Measurements from ENCODE around the gene RPS27A. TPM values are rescaled to one million over a fixed set of nuclear protein-coding genes. Genes with fewer than 3 reads are reported as not detected.
"Not testable (repeated sequence)": the region's sequence is repeated elsewhere in the genome, so short reads cannot be mapped to it uniquely, and the experiment has no call there.

The RPS27A gene
- total RNA-seq, 1 donor from 2014 or later, result 1,063 TPM

DNA sequence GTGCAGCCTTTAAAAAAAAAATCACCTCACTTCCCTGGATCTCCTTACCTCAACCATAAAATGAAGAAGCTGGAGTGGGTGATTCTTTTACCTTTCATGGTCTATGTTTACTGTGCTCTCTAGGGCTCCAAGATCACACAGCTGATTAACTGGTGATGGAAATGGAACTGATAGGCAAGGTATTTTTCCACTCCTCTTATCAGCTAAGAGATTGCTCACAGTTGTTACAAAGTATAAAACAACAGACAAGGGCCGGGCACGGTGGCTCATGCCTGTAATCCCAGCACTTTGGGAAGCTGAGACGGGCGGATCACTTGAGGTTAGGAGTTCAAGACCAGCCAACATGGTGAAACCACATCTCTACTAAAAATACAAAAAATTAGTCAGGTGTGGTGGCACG is 14.5 kb downstream of the RPS27A start:
- H3K27ac Mint-ChIP-seq, result no peak overlapping the region
- no peaks in the 10 kb centered on the region for H3K27me3 Mint-ChIP-seq (ENCODE audit: low read depth)
- peaks cover 61% of the 10 kb centered on the region for H3K36me3 Mint-ChIP-seq (ENCODE audit: low read depth)
- H3K4me1 Mint-ChIP-seq (ENCODE audit: low read depth), result no peaks in the 10 kb centered on the region
- intact Hi-C loops (cut with micrococcal nuclease), result no loop called here
- no peaks in the 10 kb centered on the region for H3K9me3 Mint-ChIP-seq
- no peak for DNase-seq (ENCODE audit: low spot score)
- no peak overlapping the region for H3K4me3 Mint-ChIP-seq (ENCODE audit: low read depth)

DNA sequence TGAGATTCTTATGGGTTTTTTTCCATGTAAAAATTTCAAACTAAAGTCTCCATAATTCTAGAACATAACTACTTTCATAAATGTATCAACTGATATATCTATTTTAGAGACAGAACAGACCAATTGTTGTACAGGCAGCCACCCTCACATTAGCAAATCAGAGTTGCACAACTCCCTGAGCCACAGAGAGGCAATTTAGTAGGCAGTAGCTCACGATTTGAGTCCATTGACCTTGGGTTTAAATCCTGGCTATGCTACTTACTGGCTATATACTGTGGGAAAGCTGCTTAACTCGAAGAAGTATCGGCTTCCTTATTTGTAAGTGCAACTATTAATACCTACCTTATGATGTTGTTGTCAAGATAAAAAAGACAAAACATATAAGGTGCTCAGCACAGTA is 20.3 kb downstream of the RPS27A start:
- Mint-ChIP-seq H3K27ac (no peak overlapping the region), H3K9me3 (no peaks in the 10 kb centered on the region)

DNA sequence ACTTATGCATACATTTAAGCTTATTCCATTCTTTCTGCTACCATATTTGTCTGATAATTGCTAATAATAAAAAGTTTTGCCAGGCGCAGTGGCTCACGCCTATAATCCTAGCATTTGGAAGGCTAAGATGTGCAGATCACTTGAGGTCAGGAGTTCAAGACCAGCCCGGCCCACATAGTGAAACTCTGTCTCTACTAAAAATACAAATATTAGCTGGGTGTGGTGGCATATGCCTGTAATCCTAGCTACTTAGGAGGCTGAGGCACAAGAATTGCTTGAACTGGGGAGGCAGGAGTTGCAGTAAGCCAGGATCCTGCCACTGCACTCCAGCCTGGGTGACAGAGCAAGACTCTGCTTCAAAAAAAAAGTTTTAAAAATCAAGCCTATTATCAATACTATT is 27.1 kb downstream of the RPS27A start:
- H3K27ac Mint-ChIP-seq; H3K4me3 Mint-ChIP-seq (ENCODE audit: low read depth); H3K27me3 Mint-ChIP-seq (ENCODE audit: low read depth); intact Hi-C loops (cut with micrococcal nuclease); DNase-seq (ENCODE audit: low spot score); H3K9me3 Mint-ChIP-seq; H3K4me1 Mint-ChIP-seq (ENCODE audit: low read depth): not testable (repeated sequence)
- H3K36me3 Mint-ChIP-seq (ENCODE audit: low read depth), result peaks cover 33% of the 10 kb centered on the region

More for the DNA sequence above, 20.3 kb downstream of the RPS27A start:
- peaks cover 48% of the 10 kb centered on the region for H3K36me3 Mint-ChIP-seq (ENCODE audit: low read depth)
- no peaks in the 10 kb centered on the region for H3K27me3 Mint-ChIP-seq (ENCODE audit: low read depth)
- H3K4me3 Mint-ChIP-seq (ENCODE audit: low read depth), result no peak overlapping the region
- no peak for DNase-seq (ENCODE audit: low spot score)
- no peaks in the 10 kb centered on the region for H3K4me1 Mint-ChIP-seq (ENCODE audit: low read depth)
- intact Hi-C loops (cut with micrococcal nuclease), result no loop called here

DNA sequence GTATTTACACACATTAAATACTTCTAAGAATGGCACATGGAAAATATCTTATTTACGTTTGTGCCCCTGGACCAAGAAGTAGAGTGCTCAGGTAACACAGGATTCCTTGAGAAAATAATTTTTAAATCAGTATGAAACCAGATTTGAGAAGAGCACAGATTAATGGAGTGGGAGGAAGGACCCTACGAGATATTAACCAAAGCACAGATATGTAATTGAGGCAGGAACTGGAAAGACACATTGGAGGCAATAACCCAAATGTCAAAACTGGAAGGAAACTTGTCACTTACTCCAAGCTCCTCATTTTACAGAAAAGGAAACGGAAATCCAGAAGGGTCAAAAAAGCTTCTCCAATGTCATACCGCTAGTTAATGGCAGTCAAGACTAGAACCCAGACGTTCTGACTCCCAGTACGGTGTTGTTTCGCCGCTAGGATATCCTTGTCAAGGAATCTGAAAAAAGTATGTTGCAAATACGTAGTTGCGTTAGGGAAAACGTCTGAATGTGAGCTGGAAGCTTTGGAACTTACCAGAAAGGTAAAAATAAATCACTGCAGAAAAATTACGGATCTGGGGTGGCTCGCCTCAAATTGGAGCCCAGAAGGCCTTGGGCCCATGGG is 35.9 kb downstream of the RPS27A start:
- Mint-ChIP-seq H3K27me3 (ENCODE audit: low read depth) (no peaks in the 10 kb centered on the region), H3K9me3 (no peaks in the 10 kb centered on the region), H3K4me3 (ENCODE audit: low read depth) (peak overlapping the region; percentile 97), H3K36me3 (ENCODE audit: low read depth) (peaks cover 30% of the 10 kb centered on the region), H3K4me1 (ENCODE audit: low read depth) (peaks cover 15% of the 10 kb centered on the region), H3K27ac (peak overlapping the region; percentile 92)
- intact Hi-C loops (cut with micrococcal nuclease), result loop anchor here (2.0 kb wide), 1 partner anchor 150 kb away; the partner anchor contains the start of gene CCDC88A
- DNase-seq (ENCODE audit: low spot score), result no peak

DNA sequence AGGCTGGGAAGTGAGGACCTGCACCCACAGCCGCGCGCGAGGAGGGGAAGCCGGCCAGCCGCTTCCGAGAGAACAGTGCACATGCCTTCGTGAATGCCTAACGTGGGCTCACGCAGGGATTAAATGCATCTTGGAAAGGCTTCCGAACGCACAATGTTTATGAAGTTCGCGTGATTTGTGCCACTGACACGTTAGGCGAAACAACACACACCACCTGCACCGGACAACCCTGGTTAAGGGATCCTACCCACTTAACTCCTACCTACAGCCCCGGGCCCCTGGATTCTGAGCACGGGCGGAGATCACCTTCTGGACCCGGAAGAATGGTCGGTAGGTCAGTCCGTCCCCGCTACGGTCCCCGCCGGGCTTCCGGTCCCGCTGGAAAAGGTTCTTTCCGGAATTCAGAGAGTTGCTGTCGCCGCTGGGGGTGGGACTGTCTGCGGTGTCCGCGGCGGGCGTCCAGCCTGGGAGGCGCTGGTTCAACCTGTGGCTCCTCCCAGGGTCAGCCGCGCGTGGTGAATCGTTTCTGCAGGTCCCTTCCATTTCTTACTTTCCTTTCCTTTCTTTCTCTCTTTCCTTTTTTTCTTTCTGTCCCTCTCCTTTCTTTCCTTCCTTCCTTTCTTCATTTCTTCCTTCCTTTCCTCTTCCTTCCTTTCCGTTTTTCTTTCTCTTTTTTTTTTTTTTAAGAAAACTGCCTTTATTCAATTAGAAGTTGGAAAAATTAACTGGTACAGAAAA is 36.6 kb downstream of the RPS27A start, which contains the start of gene MTIF2:
Gene MTIF2 (minus strand): TSS at position 325 of the 738 bp plus-strand sequence. CDS start 5,373 bp downstream, outside the sequence.
- DNase-seq (ENCODE audit: low spot score), result peak; percentile 82
- Mint-ChIP-seq H3K27me3 (ENCODE audit: low read depth) (no peaks in the 10 kb centered on the region), H3K27ac (peak within 1 kb of the TSS; percentile 92), H3K9me3 (no peaks in the 10 kb centered on the region), H3K4me3 (ENCODE audit: low read depth) (peak within 1 kb of the TSS; percentile 97), H3K36me3 (ENCODE audit: low read depth) (peaks cover 24% of the 10 kb centered on the region), H3K4me1 (ENCODE audit: low read depth) (peaks cover 15% of the 10 kb centered on the region)
- intact Hi-C loops (cut with micrococcal nuclease), result loop anchor here (1.0 to 2.0 kb wide), 6 partner anchors 13 to 348 kb away; partner anchors contain the start of genes CCDC88A, CLHC1, PPP4R3B and RPS27A

DNA sequence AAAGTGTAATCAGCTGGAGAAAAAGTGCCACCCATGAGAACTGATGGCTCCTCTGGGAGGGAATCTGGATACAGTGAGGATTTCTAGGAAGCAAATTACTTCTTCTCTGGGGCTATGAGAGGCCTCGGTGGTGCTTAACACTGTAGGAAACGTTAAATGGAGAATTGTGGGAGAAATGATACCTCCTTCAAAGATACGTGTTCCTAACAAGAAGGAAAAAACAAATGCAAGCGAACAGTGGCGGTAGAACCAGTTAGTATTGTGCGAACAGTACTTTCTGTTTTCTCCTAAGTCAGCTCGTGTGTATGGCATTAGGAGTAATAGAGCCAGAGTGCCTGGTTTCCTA is 37.1 kb downstream of the RPS27A start:
- Mint-ChIP-seq H3K36me3 (ENCODE audit: low read depth) (peaks cover 18% of the 10 kb centered on the region), H3K4me1 (ENCODE audit: low read depth) (peaks cover 15% of the 10 kb centered on the region), H3K4me3 (ENCODE audit: low read depth) (peak overlapping the region; percentile 97), H3K27me3 (ENCODE audit: low read depth) (peaks cover 2% of the 10 kb centered on the region), H3K9me3 (no peaks in the 10 kb centered on the region), H3K27ac (peak overlapping the region; percentile 92)
- no peak for DNase-seq (ENCODE audit: low spot score)
- intact Hi-C loops (cut with micrococcal nuclease), result loop anchor here (1.0 to 2.0 kb wide), 6 partner anchors 13 to 348 kb away; partner anchors contain the start of genes CCDC88A, CLHC1, PPP4R3B and RPS27A

DNA sequence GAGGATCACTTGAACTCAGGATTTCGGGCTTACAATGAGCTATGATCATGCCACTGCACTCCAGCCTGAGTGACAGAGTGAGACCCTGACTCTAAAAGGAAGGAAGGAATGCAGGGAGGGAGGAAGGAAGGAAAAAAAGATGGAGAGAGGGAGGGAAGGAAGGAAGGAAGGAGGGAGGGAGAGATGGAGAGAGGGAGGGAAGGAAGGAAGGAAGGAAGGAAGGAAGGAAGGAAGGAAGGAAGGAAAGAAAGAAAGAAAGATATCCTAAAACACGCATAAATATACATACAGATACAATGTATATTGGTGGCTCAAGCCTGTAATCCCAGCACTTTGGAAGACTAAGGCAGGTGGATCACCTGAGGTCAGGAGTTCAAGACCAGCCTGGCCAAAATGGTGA is 41.9 kb downstream of the RPS27A start:
- H3K4me1 Mint-ChIP-seq (ENCODE audit: low read depth); H3K36me3 Mint-ChIP-seq (ENCODE audit: low read depth); intact Hi-C loops (cut with micrococcal nuclease); H3K27ac Mint-ChIP-seq; DNase-seq (ENCODE audit: low spot score); H3K4me3 Mint-ChIP-seq (ENCODE audit: low read depth); H3K9me3 Mint-ChIP-seq; H3K27me3 Mint-ChIP-seq (ENCODE audit: low read depth): not testable (repeated sequence)

DNA sequence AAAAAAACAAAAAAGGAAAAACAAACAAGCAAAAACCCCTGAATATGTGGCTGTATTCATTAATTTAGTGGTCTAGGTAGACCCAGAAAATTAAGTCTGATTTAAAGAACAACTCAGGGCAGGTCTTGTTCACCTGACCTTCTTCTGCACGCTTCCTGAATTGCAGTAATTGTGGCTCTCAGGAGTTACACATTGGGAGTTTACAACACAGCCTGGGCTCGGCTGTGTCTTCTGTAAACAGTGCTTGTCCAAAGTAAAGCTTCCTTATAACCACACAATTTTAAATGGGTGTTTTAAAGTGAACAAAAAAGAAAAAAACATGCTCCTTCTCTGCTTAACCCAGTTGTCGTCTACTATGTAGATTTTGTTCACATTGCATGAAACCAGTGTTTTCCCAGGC is 44.8 kb downstream of the RPS27A start:
- Mint-ChIP-seq H3K4me3 (ENCODE audit: low read depth) (no peak overlapping the region), H3K27ac (no peak overlapping the region), H3K9me3 (no peaks in the 10 kb centered on the region), H3K27me3 (ENCODE audit: low read depth) (peaks cover 4% of the 10 kb centered on the region), H3K4me1 (ENCODE audit: low read depth) (peaks cover 4% of the 10 kb centered on the region), H3K36me3 (ENCODE audit: low read depth) (no peaks in the 10 kb centered on the region)
- intact Hi-C loops (cut with micrococcal nuclease), result no loop called here
- DNase-seq (ENCODE audit: low spot score), result no peak

DNA sequence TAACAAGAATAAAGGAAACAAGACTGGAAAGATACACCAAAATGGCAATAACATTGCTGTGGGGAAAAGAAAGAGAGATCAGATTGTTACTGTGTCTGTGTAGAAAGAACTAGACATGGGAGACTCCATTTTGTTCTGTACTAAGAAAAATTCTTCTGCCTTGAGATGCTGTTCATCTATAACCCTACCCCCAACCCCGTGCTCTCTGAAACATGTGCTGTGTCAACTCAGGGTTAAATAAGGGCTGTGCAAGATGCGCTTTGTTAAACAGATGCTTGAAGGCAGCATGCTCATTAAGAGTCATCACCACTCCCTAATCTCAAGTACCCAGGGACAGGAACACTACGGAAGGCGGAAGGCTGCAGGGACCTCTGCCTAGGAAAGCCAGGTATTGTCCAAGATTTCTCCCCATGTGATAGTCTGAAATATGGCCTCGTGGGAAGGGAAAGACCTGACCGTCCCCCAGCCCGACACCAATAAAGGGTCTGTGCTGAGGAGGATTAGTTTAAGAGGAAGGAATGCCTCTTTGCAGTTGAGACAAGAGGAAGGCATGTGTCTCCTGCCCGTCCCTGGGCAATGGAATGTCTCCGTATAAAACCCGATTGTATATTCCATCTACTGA is 46.8 kb downstream of the RPS27A start:
- H3K4me1 Mint-ChIP-seq (ENCODE audit: low read depth), result peaks cover 11% of the 10 kb centered on the region
- H3K4me3 Mint-ChIP-seq (ENCODE audit: low read depth); H3K36me3 Mint-ChIP-seq (ENCODE audit: low read depth); H3K27me3 Mint-ChIP-seq (ENCODE audit: low read depth); DNase-seq (ENCODE audit: low spot score); H3K9me3 Mint-ChIP-seq; intact Hi-C loops (cut with micrococcal nuclease); H3K27ac Mint-ChIP-seq: not testable (repeated sequence)

DNA sequence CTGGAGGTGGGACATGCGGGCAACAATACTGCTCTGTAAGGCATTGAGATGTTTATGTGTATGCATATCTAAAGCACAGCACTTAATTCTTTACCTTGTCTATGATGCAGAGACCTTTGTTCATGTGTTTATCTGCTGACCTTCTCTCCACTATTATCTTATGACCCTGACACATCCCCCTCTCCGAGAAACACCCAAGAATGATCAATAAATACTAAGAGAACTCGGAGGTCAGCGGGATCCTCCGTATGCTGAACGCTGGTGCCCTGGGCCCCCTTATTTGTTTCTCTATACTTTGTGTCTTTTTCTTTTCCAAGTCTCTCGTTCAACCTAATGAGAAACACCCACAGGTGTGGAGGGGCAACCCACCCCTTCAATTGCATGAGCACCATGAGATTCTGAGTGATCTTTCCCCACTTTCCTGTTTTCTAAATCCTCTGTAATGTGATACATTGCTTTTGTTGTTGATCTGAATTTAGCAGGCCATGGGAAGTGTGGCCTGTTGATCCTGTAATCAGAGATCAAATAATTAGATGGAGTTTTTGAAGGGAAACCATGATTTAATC is 47.5 kb downstream of the RPS27A start:
- not testable (repeated sequence) for DNase-seq (ENCODE audit: low spot score); H3K9me3 Mint-ChIP-seq; H3K27ac Mint-ChIP-seq; H3K4me3 Mint-ChIP-seq (ENCODE audit: low read depth); H3K36me3 Mint-ChIP-seq (ENCODE audit: low read depth); H3K27me3 Mint-ChIP-seq (ENCODE audit: low read depth)
- H3K4me1 Mint-ChIP-seq (ENCODE audit: low read depth), result peaks cover 11% of the 10 kb centered on the region
- intact Hi-C loops (cut with micrococcal nuclease), result loop anchor here (5.0 to 10.0 kb wide), 2 partner anchors 48 to 415 kb away; partner anchors contain the start of genes CLHC1, PNPT1 and RPS27A

DNA sequence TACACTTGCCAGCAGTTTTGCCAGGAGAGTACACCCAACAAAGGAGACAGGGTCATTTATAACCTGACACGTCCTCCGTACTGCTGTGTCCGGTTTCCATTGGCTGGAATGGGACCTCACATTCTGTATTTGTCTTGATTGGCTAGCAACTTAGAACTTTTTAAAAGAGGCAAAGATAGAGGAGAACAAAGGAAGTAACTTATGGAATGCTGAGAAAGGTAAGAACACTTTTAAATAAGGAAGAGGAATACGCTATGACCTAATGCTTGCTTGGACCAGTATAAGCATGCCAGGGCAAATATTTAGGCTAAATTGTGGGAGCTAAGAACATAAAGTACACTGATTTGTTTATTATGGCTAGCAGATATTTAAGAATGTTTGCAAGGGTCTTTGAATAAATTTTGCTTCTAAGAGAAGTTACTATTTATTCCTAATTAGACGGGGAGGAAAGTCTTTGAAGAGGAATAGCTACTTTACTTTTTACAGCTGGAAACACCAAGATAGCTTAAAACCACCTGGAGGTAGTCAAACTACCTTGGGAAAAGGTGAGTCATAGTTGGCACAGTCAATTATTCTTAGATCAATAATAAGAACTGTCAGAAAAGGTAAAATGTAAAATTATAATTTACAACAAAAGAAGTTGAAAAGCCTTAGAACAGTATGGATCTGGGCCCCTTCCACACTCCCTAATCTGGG is 48.5 kb downstream of the RPS27A start:
- H3K27me3 Mint-ChIP-seq (ENCODE audit: low read depth); H3K36me3 Mint-ChIP-seq (ENCODE audit: low read depth); DNase-seq (ENCODE audit: low spot score); H3K9me3 Mint-ChIP-seq: not testable (repeated sequence)
- intact Hi-C loops (cut with micrococcal nuclease), result loop anchor here (5.0 to 10.0 kb wide), 2 partner anchors 49 to 414 kb away; partner anchors contain the start of genes CLHC1, PNPT1 and RPS27A
- Mint-ChIP-seq H3K4me1 (ENCODE audit: low read depth) (peaks cover 11% of the 10 kb centered on the region), H3K4me3 (ENCODE audit: low read depth) (peak overlapping the region; percentile 58), H3K27ac (peak overlapping the region; percentile 38)
